ENCODE measurements around the gene DERA.
"Not testable (repeated sequence)": the region's sequence is repeated elsewhere in the genome, so short reads cannot be mapped to it uniquely, and the experiment has no call there.

The DERA gene

GRCh38 chr12:15971211-15971610, 60.1 kb downstream of the DERA start:
- DNase-seq: no peak

GRCh38 chr12:15972894-15973293, 61.8 kb downstream of the DERA start:
- peak; percentile 47 for DNase-seq

- DNase-seq: no peak
These were observed 67.1 kb downstream of the DERA start for GRCh38 chr12:15977999-15978951.

- no peak for DNase-seq
These were observed 68.3 kb downstream of the DERA start for GRCh38 chr12:15979096-15980092.

GRCh38 chr12:15982071-15982470, 70.9 kb downstream of the DERA start:
- DNase-seq: no peak

- no peak for DNase-seq
These were observed 71.3 kb downstream of the DERA start for GRCh38 chr12:15982471-15982870.

- no peak for DNase-seq
These were observed 71.8 kb downstream of the DERA start for GRCh38 chr12:15982921-15983320.

GRCh38 chr12:15984097-15984800, 73.1 kb downstream of the DERA start:
- no peak for DNase-seq

GRCh38 chr12:15984963-15985362, 73.8 kb downstream of the DERA start:
- DNase-seq: no peak

- no peak for DNase-seq
These were observed 76.6 kb downstream of the DERA start for GRCh38 chr12:15987696-15988095.

- no peak for DNase-seq
These were observed 78.0 kb downstream of the DERA start for GRCh38 chr12:15988983-15989755.

- no peak for DNase-seq
These were observed 84.7 kb downstream of the DERA start for GRCh38 chr12:15995801-15996200.

GRCh38 chr12:15996254-15996653, 85.1 kb downstream of the DERA start:
- DNase-seq: no peak

GRCh38 chr12:15996948-15997347, 85.8 kb downstream of the DERA start:
- DNase-seq: no peak

- DNase-seq: no peak
These were observed 86.8 kb downstream of the DERA start for GRCh38 chr12:15997910-15998309.

GRCh38 chr12:16002880-16003279, 91.7 kb downstream of the DERA start:
- no peak for DNase-seq

- no peak for DNase-seq
These were observed 92.3 kb downstream of the DERA start for GRCh38 chr12:16003460-16003859.

- DNase-seq: no peak
These were observed 95.6 kb downstream of the DERA start for GRCh38 chr12:16006752-16007151.

GRCh38 chr12:16008421-16008824, 97.3 kb downstream of the DERA start:
- no peak for DNase-seq

GRCh38 chr12:16012117-16012516, 101.0 kb downstream of the DERA start:
- no peak for DNase-seq

- not testable (repeated sequence) for DNase-seq
These were observed 102.6 kb downstream of the DERA start for GRCh38 chr12:16013722-16014121.

GRCh38 chr12:16014394-16014793, 103.3 kb downstream of the DERA start:
- not testable (repeated sequence) for DNase-seq

Data from retina (tissue), 1 donor.